ENCODE data around the gene SLC15A3.

The SLC15A3 gene

GRCh38 chr11:60970369-60970774 is 18.4 kb upstream of the SLC15A3 start:
- H3K27ac ChIP-seq, result no peak overlapping the region
- TF ChIP-seq CTCF (conservative IDR thresholded peaks at IDR 0.05) (peak; percentile 96), ZFX (IDR thresholded peaks at IDR 0.05) (no peak)

GRCh38 chr11:60968223-60968622 is 16.2 kb upstream of the SLC15A3 start:
- TF ChIP-seq CTCF (conservative IDR thresholded peaks at IDR 0.05) (no peak), ZFX (IDR thresholded peaks at IDR 0.05) (no peak)
- no peak overlapping the region for H3K27ac ChIP-seq

- no peak overlapping the region for H3K27ac ChIP-seq
- TF ChIP-seq ZFX (IDR thresholded peaks at IDR 0.05) (no peak), CTCF (conservative IDR thresholded peaks at IDR 0.05) (no peak)
Measured at GRCh38 chr11:60966890-60967289, 14.9 kb upstream of the SLC15A3 start.

- no peak for TF ChIP-seq ZFX (IDR thresholded peaks at IDR 0.05)
- no peak for TF ChIP-seq CTCF (conservative IDR thresholded peaks at IDR 0.05)
- H3K27ac ChIP-seq, result no peak overlapping the region
Measured at GRCh38 chr11:60964801-60965200, 12.8 kb upstream of the SLC15A3 start.

GRCh38 chr11:60960405-60960804 is 8.4 kb upstream of the SLC15A3 start:
- H3K27ac ChIP-seq, result no peak overlapping the region
- TF ChIP-seq CTCF (conservative IDR thresholded peaks at IDR 0.05) (no peak), ZFX (IDR thresholded peaks at IDR 0.05) (no peak)

GRCh38 chr11:60959431-60959830 is 7.5 kb upstream of the SLC15A3 start:
- no peak for TF ChIP-seq ZFX (IDR thresholded peaks at IDR 0.05)
- no peak for TF ChIP-seq CTCF (conservative IDR thresholded peaks at IDR 0.05)
- no peak overlapping the region for H3K27ac ChIP-seq

GRCh38 chr11:60957188-60957587 is 5.2 kb upstream of the SLC15A3 start:
- H3K27ac ChIP-seq, result no peak overlapping the region
- TF ChIP-seq ZFX (IDR thresholded peaks at IDR 0.05) (no peak), CTCF (conservative IDR thresholded peaks at IDR 0.05) (no peak)

Data from C4-2B (cell line).